Astrocyte (in vitro differentiated cells and primary cell): ENCODE results near the gene SPIN1. TPM values are rescaled to one million over a fixed set of nuclear protein-coding genes. Genes with fewer than 3 reads are reported as not detected.

ENCODE experiments used
- DNase-seq: peaks from one replicate; pipeline ENCODE4 v3.0.0-alpha.2; 2010; ENCODE audit warnings: low read depth
- FAIRE-seq: peaks from 2 replicates; lab custom pipeline; 2011; peaks lifted over from hg19 to GRCh38; lab: Jason Lieb, UNC
- H2AFZ ChIP-seq: 2 replicates; pipeline ENCODE4 v1.6.0; 2012; ENCODE audit warnings: low read depth, low read length, inconsistent platforms
- H3K27ac ChIP-seq: 2 replicates; pipeline ENCODE4 v1.5.1; 2011; ENCODE audit warnings: low read depth, low read length, inconsistent platforms
- H3K27me3 ChIP-seq: 2 replicates; pipeline ENCODE4 v1.6.0; 2011; ENCODE audit warnings: low read length, inconsistent platforms; ENCODE audit not compliant: insufficient read depth
- H3K36me3 ChIP-seq: 2 replicates; pipeline ENCODE4 v1.5.1; 2011; ENCODE audit warnings: low read length, inconsistent platforms; ENCODE audit not compliant: insufficient read depth
- H3K4me1 ChIP-seq: 2 replicates; pipeline ENCODE4 v1.5.1; 2011; ENCODE audit warnings: low read length, inconsistent platforms; ENCODE audit not compliant: insufficient read depth
- H3K4me2 ChIP-seq: 2 replicates; pipeline ENCODE4 v1.6.0; 2012; ENCODE audit warnings: low read length, inconsistent platforms
- H3K4me3 ChIP-seq: 2 replicates; pipeline ENCODE4 v1.5.1; 2011; ENCODE audit warnings: low read depth, mild to moderate bottlenecking, low read length, inconsistent platforms; ENCODE audit not compliant: insufficient read depth
- H3K79me2 ChIP-seq: 2 replicates; pipeline ENCODE4 v1.6.0; 2012; ENCODE audit warnings: mild to moderate bottlenecking, low read length, inconsistent platforms; ENCODE audit not compliant: insufficient read depth
- H3K9ac ChIP-seq: 2 replicates; pipeline ENCODE4 v1.6.0; 2012; ENCODE audit warnings: mild to moderate bottlenecking, low read length, inconsistent platforms
- H3K9me3 ChIP-seq: 2 replicates; pipeline ENCODE4 v1.5.1; 2012; ENCODE audit warnings: low read depth, mild to moderate bottlenecking, low read length, inconsistent platforms; ENCODE audit not compliant: insufficient read depth
- H4K20me1 ChIP-seq: 2 replicates; pipeline ENCODE4 v1.6.0; 2012; ENCODE audit warnings: low read length, inconsistent platforms; ENCODE audit not compliant: insufficient read depth
- H3K27ac Mint-ChIP-seq: one replicate; pipeline ENCODE4 v1.8.0; 2021; ENCODE audit warnings: mild to moderate bottlenecking, mixed read lengths; ENCODE audit not compliant: unreplicated experiment
- H3K27me3 Mint-ChIP-seq: one replicate; pipeline ENCODE4 v1.8.0; 2021; ENCODE audit warnings: low read depth, mixed read lengths; ENCODE audit not compliant: unreplicated experiment
- H3K36me3 Mint-ChIP-seq: one replicate; pipeline ENCODE4 v1.8.0; 2021; ENCODE audit warnings: low read depth, mixed read lengths; ENCODE audit not compliant: unreplicated experiment
- H3K4me1 Mint-ChIP-seq: one replicate; pipeline ENCODE4 v1.8.0; 2021; ENCODE audit warnings: low read depth, mixed read lengths; ENCODE audit not compliant: unreplicated experiment
- H3K4me3 Mint-ChIP-seq: one replicate; pipeline ENCODE4 v1.8.0; 2021; ENCODE audit warnings: mild to moderate bottlenecking, moderate library complexity, mixed read lengths; ENCODE audit not compliant: unreplicated experiment
- H3K9me3 Mint-ChIP-seq: one replicate; pipeline ENCODE4 v1.8.0; 2021; ENCODE audit warnings: mild to moderate bottlenecking, mixed read lengths; ENCODE audit not compliant: unreplicated experiment
- CTCF ChIP-seq: IDR thresholded peaks from 2 replicates; pipeline ENCODE4 v1.5.1; 2011; ENCODE audit warnings: low read depth, mild to moderate bottlenecking, inconsistent platforms, low read length, moderate library complexity; ENCODE audit not compliant: insufficient read depth
- EZH2 ChIP-seq: IDR thresholded peaks from 2 replicates; pipeline ENCODE4 v1.6.1; 2012; ENCODE audit warnings: mild to moderate bottlenecking, low read length, inconsistent platforms; ENCODE audit not compliant: insufficient read depth
- total RNA-seq: library from RNA; stranded (reverse); gene quantifications from 2 replicates; pipeline ENCODE4 v1.2.1, GENCODE V29; 2021

SPIN1 gene
- total RNA-seq, 1 donor from 2014 or later = 74.1 TPM

GRCh38 chr9:88476491-88477271 lies 88.4 kb downstream of the SPIN1 start:
- FAIRE-seq = peak; percentile 47
- Mint-ChIP-seq H3K27me3 (no peaks in the 10 kb centered on the region), H3K4me3 (peak overlapping the region; percentile 37), H3K9me3 (no peaks in the 10 kb centered on the region), H3K36me3 (no peaks in the 10 kb centered on the region), H3K27ac (peak overlapping the region; percentile 92), H3K4me1 (peaks cover 35% of the 10 kb centered on the region)
- Histone ChIP-seq H3K9ac (peak overlapping the region; percentile 67), H4K20me1 (no peaks in the 10 kb centered on the region), H3K36me3 (no peaks in the 10 kb centered on the region), H3K27ac (peak overlapping the region; percentile 94), H3K4me2 (peak overlapping the region; percentile 74), H3K79me2 (peaks cover 31% of the 10 kb centered on the region), H3K27me3 (no peaks in the 10 kb centered on the region), H3K9me3 (no peaks in the 10 kb centered on the region), H2AFZ (no peak overlapping the region), H3K4me3 (peak overlapping the region; percentile 4), H3K4me1 (peaks cover 37% of the 10 kb centered on the region)
- peak; percentile 73 for DNase-seq
- no peak for TF ChIP-seq EZH2
- no peak for TF ChIP-seq CTCF

DNA sequence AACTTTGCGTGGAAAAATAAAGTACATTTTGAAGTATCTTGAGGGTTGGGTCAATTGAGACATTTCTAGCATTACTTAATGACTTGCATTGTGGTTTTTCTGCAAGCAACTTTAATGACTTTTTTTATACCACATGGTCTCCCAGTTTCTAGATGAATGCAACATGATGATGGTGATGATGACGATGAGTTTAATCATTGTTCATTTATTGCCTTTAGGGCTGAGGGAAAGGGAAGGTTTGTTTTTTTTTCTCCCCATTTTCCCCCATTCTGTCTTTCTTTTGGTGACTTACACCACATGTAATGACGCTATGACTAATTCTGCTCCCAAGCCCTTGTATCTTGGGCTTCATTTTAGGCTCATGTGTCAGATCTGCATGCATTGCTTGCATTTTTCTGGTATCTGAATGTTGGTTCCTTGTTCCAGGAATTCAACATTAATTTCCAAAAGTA lies 89.1 kb downstream of the SPIN1 start:
- FAIRE-seq (peak; percentile 99), DNase-seq (peak; percentile 99)
- Histone ChIP-seq H3K9me3 (no peaks in the 10 kb centered on the region), H4K20me1 (no peaks in the 10 kb centered on the region), H3K4me3 (peak overlapping the region; percentile 4), H3K79me2 (peaks cover 25% of the 10 kb centered on the region), H3K9ac (peak overlapping the region; percentile 73), H3K27me3 (no peaks in the 10 kb centered on the region), H3K27ac (peak overlapping the region; percentile 94), H3K36me3 (no peaks in the 10 kb centered on the region), H3K4me1 (peaks cover 37% of the 10 kb centered on the region), H3K4me2 (peak overlapping the region; percentile 74), H2AFZ (no peak overlapping the region)
- Mint-ChIP-seq H3K4me3 (peak overlapping the region; percentile 37), H3K27ac (peak overlapping the region; percentile 92), H3K27me3 (no peaks in the 10 kb centered on the region), H3K9me3 (no peaks in the 10 kb centered on the region), H3K4me1 (peaks cover 40% of the 10 kb centered on the region), H3K36me3 (no peaks in the 10 kb centered on the region)
- TF ChIP-seq CTCF = no peak

GRCh38 chr9:88478246-88478645 lies 90.0 kb downstream of the SPIN1 start:
- peak overlapping the region; percentile 2 for H3K4me3 ChIP-seq
- H3K27ac ChIP-seq = peak overlapping the region; percentile 94
- no peaks in the 10 kb centered on the region for H4K20me1 ChIP-seq
- DNase-seq (peak; percentile 60), FAIRE-seq (no peak)
- H3K79me2 ChIP-seq = peaks cover 19% of the 10 kb centered on the region
- Mint-ChIP-seq H3K27me3 (no peaks in the 10 kb centered on the region), H3K36me3 (no peaks in the 10 kb centered on the region), H3K4me1 (peaks cover 40% of the 10 kb centered on the region), H3K9me3 (no peaks in the 10 kb centered on the region), H3K27ac (peak overlapping the region; percentile 92), H3K4me3 (no peak overlapping the region)
- no peak for TF ChIP-seq CTCF
- no peak for TF ChIP-seq EZH2
- H3K27me3 ChIP-seq = no peaks in the 10 kb centered on the region
- peaks cover 4% of the 10 kb centered on the region for H3K36me3 ChIP-seq
- H3K4me1 ChIP-seq = peaks cover 37% of the 10 kb centered on the region
- peak overlapping the region; percentile 74 for H3K4me2 ChIP-seq
- no peaks in the 10 kb centered on the region for H3K9me3 ChIP-seq
- peak overlapping the region; percentile 73 for H3K9ac ChIP-seq
- H2AFZ ChIP-seq = no peak overlapping the region
